Gastrocnemius medialis (tissue), 4 donors: ENCODE results near the gene OR4F6.
"Not testable (repeated sequence)": the region's sequence is repeated elsewhere in the genome, so short reads cannot be mapped to it uniquely, and the experiment has no call there.

ENCODE experiments used
- POLR2A ChIP-seq, 2 donors: fragments of 450-650 bp; IDR thresholded peaks; one replicate each; pipeline ENCODE4 v1.6.1; 2017; ENCODE audit warnings: antibody characterized with exemption in 2 of 2, mild to moderate bottlenecking in 2 of 2, moderate library complexity in 2 of 2
- TF ChIP-seq, protein P1 (sequence below), 5 experiments: fragments of 450-650 bp in 3 of 5; fragments of 200-600 bp in 2 of 5; sonication (generic) in 2 of 5; IDR thresholded peaks in 4 of 5; conservative IDR thresholded peaks in 1 of 5; 1 replicate in 4 of 5; 2 replicates in 1 of 5; pipeline ENCODE4 v1.5.1; 2016 to 2019; ENCODE audit warnings: antibody characterized with exemption in 5 of 5, mild to moderate bottlenecking in 3 of 5, moderate library complexity in 3 of 5

DNA sequence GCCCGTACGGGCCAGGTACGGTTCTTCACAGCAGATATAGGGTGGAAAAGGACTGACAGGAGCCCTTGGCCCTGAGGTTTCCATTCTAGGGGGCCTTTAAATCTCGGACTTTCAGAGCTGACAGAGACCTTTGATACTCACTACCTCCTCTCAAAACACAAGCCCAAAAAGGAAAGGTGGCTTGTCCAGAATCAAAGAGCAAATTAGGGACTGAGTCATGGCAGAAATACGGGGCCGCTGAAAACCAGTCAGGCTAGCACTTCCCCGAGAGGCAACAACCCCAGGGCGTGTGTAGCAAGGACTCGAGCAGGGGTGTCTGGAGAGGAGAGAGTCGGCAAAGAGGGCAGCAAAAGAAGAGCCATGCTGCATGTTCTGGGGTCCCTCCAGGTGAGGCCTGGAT is 24.7 kb upstream of the OR4F6 start:
- TF ChIP-seq, protein P1, sequence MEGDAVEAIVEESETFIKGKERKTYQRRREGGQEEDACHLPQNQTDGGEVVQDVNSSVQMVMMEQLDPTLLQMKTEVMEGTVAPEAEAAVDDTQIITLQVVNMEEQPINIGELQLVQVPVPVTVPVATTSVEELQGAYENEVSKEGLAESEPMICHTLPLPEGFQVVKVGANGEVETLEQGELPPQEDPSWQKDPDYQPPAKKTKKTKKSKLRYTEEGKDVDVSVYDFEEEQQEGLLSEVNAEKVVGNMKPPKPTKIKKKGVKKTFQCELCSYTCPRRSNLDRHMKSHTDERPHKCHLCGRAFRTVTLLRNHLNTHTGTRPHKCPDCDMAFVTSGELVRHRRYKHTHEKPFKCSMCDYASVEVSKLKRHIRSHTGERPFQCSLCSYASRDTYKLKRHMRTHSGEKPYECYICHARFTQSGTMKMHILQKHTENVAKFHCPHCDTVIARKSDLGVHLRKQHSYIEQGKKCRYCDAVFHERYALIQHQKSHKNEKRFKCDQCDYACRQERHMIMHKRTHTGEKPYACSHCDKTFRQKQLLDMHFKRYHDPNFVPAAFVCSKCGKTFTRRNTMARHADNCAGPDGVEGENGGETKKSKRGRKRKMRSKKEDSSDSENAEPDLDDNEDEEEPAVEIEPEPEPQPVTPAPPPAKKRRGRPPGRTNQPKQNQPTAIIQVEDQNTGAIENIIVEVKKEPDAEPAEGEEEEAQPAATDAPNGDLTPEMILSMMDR (IDR thresholded peaks at IDR 0.05 in 4 of 5, conservative IDR thresholded peaks at IDR 0.05 in 1 of 5), result not testable (repeated sequence)
- TF ChIP-seq POLR2A (IDR thresholded peaks at IDR 0.05), result not testable (repeated sequence)
